HG03439 (cell line): Measurements from ENCODE around the gene MEST.
"Not testable (repeated sequence)": the region's sequence is repeated elsewhere in the genome, so short reads cannot be mapped to it uniquely, and the experiment has no call there.

Source experiments
- ATAC-seq: cut with Tn5 transposase; IDR thresholded peaks from one replicate; pipeline ENCODE4 v1.9.1; 2021; ENCODE audit warnings: mild to moderate bottlenecking, moderate library complexity; ENCODE audit not compliant: unreplicated experiment

The MEST gene, protein sequence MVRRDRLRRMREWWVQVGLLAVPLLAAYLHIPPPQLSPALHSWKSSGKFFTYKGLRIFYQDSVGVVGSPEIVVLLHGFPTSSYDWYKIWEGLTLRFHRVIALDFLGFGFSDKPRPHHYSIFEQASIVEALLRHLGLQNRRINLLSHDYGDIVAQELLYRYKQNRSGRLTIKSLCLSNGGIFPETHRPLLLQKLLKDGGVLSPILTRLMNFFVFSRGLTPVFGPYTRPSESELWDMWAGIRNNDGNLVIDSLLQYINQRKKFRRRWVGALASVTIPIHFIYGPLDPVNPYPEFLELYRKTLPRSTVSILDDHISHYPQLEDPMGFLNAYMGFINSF

DNA sequence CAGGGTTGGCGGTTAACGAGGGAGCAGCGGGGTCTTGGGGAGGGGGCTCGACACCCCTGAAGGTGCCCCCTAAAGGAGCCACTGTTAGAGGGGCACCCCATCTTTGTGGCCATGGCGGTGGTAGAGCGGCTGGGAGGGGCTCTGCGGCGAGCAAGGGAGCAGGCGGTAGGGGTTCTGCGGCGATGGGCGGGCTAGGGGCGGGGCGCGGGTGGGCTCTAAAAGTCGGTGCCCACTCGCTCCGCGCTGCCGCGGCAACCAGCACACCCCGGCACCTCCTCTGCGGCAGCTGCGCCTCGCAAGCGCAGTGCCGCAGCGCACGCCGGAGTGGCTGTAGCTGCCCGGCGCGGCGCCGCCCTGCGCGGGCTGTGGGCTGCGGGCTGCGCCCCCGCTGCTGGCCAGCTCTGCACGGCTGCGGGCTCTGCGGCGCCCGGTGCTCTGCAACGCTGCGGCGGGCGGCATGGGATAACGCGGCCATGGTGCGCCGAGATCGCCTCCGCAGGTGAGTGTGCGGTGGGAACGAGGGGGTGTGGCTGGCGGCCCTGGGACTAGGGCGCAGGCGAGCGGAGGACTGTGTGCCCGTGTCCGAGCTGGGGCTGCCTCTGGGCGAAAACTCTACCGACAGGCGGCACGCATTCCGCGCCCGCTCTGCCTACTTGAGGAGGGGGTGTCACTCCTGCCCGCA lies at the start of gene MEST:
MEST (plus strand) TSS at position 245 of the 682 bp plus-strand sequence; CDS start at position 474, 229 bp downstream.
- no peak for ATAC-seq

DNA sequence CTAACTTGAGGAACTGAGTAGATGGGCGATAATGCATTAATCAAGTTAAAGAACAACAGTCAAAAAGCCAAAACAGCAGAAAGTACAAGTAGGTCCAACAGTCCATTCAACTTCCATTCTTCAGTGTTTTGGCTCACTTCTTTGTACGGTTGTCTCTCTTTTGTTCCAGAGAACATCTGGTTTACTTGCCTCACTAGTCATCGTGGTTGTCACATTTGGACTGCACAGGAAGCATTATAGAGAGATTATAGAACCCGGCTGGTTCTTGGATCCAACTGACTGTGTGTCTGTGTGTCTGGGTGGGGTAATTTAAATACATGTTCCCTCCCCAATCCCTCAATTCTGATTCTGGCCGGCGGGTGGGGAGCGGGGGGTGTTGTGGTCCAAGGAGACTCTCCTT lies 49.3 kb upstream of the MEST start:
- no peak for ATAC-seq

DNA sequence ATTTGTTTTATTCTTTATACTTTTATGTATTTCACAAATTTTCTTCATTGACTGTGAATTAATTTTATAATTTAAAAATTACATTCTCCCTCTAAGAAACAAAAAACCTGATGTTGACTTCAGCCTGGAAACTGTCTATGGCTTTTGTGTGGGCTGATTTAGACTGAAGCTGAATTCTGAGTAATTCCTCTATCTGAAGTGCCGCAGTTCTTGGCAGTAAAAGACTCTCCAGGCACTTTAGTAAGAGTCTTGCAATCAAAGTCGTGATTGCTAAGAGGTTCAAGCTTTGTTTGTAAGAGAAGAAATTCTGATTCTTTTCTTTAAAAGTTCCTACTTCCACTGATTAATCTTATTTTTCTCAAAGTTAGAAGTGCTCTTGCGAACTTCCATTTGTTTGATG lies 47.7 kb upstream of the MEST start:
- ATAC-seq, result no peak

DNA sequence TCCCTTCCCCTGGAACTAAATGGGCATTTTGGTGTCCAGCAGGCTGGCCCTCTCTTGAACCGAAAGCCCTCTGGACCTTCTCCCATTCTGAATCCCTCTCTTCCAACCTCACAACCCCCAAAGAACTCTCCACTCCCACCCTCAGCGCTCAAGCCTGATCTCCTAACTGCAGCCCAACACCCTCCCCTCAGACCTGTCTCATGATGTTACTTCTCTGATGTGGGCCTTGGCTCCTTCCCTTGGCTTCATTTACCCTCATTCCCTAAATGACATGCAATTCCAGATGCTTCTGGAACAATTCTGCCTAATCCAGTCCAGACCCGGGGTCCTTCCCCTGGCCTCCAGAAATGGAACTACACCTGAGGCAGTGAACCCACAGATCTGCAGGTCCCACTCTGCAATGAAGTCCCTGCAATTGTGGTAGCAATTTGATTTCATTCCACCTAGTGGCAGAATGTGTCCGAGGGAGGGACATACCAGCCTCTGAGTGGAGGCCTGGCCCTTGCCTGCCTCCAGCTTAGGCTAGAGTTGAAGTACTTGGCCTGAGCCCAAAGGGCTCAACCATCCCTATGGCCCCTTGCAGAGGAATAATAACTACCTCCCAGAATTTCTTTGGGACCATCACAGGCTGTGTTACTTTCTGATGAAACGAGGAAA lies 47.0 kb upstream of the MEST start:
- no peak for ATAC-seq

DNA sequence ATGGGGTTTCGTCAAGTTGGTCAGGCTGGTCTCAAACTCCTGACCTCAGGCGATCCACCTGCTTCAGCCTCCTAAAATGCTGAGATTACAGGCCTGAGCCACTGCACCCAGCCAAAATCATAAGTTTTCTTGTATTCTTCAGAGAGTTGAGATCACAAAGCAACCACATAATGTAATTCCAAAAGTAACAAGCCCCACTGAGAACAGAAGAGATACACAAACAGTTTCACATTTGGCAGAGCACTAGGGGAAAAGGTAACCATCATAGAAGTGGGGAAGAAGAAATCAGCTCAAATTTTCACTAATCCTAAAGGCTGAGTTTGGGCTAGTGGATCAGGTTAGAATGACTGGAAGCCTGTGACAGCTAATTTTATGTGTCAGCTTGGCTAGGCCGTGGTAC lies 45.6 kb upstream of the MEST start:
- ATAC-seq, result no peak

DNA sequence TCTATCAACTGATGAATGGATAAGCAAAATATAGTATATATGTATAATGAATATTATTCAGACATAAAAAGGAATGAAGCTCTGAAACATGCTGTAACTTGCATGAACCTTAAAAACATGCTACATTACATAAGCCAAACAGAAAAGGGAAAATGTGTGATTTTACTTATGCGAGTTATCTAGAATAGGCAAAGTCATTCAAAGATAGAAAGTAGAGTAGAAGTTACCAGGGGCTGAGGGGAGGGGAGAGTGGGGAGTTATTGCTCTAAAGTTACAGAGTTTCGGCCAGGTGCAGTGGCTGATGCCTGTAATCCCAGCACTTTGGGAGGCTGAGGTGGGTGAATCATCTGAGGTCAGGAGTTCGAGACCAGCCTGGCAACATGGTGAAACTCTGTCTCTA lies 40.5 kb upstream of the MEST start:
- ATAC-seq, result not testable (repeated sequence)

DNA sequence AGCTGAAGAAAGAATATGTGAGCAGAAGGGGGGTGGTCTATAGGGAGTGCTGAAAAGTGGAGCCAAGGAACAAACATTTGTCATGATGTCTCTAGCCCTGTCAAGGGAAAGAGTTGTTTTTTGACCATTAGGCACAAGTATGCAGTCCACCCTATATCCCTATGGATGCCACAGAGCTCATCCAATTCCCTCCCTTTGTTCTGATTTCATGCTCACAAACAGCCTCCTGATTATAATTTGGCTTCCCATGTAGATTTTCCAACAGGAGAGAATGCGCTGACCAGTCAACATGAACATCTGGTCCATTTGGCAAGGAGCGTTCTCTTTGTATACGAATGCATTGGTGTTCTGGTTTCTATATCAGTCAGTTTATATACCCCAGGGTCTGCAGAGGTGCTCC lies 38.9 kb upstream of the MEST start:
- no peak for ATAC-seq

DNA sequence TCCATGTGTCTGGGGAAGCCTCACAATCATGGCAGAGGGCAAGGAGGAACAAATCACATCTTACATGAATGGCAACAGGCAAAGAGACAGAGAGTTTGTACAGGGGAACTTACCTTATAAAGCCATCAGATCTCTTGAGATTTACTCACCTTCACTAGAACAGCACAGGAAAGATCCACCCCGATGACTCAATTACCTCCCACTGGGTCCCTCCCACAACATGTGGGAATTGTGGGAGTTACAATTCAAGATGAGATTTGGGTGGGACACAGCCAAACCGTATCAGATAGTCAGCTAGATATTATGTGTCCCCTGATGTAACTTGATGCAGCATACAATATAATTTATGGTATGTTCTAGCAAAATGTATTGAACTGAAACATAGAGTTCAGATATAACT lies 36.9 kb upstream of the MEST start:
- ATAC-seq, result no peak

DNA sequence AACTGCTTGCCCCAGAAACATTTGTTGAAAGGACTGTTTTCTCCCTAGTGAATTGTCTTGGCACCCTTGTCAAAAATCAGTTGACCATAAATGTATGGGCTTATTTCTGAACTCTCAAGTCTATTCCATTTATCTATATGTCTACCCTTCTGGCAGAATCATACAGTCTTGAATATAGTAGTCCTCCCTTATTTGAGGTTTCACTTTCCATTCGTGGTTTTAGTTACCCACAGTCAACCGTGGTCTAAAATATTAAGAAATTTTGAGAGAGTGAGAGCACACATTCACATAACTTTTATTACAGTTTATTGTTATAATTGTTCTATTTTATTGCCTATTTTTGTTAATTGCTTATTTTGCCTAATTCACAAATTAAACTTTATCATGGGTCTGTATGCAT lies 33.6 kb upstream of the MEST start:
- no peak for ATAC-seq

DNA sequence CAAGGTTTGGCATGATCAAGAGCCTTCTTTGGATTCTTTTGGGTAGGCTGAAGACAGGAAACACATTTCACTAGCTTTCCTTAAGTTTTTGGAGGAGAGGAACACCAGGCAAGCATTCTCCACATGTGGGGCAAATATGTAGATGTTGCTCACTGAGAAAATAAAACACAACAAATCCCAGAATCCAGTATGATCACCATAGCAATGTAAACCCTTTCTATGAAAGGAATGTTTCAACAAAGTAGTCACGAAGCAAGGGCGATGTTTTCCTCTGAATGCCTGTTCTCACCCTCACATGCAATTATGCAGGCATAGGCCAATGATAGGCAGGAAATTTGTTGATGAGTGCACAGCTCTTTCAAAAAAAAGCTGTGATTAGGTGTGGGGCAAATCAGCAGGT lies 30.6 kb upstream of the MEST start:
- no peak for ATAC-seq

DNA sequence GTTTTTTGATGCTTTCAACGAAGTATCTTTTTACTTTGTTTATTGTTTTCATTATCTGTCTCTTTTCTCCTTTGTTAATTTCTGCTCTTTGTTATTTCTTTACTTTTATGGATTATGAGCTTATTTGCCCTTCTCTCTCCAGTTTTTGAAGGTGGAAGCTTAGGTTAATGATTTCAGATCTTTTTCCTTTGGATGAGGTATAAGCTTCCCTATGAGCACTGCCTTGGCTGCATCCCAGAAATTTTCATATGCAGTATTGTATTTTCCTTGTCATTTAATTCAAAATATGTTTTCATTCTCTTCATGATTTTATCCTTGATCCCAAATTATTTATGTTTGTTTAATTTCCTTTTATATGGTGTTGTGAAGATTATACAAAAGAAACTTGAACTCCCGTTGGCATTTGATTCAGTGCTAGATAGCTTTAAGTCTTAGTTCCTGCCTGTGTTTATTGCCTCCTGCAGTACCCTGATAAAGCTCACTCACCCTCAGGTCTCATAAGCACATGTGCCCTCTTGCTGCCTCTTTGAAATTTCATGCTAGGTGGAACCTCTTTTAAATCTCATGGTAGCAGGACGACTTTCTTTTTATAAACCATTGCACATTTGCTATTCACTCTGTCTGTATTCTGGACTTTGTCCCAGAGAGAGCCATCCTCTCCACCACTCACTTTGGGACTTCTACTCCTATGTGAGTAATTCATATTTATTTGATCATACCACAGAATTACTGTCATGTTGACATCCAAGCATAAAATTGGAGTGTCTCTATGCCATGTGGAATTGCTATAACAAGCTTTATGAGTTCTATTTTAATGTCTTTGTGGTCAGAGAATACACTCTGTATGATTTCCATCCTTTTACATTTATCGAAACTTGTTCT lies 28.1 kb upstream of the MEST start:
- no peak for ATAC-seq

DNA sequence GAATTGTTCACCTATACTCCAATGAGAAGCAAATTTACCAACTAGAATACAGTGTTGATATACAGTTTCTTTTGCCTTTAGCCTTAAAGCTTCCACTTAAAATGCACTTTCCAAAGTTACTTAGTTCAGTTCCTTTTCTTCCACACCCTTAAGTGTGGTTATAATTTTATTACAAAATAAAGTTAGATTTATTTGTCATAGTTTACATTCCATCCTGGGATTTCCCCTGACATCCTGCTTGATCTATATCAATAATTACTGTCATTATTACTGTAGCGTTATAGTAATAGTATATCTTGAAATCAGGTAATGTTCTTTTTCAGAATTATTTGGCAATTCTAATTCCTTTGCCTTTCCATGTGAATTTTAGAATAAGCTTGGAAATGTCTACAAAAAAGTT lies 23.3 kb upstream of the MEST start:
- no peak for ATAC-seq

DNA sequence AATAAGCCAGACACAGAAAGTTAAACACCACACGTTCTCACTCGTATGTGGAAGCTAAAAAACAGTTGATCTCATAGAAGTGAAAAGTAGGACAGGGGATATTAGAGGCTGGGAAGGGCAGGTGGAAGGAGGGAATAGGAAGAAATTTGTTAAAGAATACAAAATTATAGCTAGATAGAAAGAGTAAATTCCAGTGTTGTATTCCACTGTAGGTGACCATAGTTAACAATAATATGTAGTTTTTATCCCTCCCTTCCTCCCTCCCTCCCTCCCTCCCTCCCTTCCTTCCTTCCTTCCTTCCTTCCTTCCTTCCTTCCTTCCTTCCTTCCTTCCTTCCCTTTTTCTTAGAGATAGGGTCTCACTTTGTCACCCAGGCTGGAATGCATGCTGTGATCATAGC lies 19.9 kb upstream of the MEST start:
- no peak for ATAC-seq

DNA sequence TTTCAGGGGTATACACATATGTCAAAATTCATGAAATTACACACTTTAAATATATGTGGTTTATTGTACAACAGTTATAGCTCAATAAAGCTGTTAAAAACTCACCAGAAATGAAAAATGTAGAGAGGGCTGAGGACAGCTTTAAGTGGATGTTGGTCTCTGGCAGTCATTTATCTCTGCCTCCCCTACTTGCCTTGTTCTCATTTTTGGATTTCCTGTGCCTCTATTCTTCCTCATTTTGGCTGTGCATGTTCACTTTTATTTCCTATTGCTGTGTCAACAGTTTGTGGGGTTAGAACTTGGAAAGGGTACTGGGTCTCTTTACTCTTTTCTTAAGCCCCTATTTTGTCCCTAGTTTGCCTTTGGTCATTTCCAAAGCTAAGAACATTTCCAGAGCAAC lies 18.6 kb upstream of the MEST start:
- ATAC-seq, result no peak

DNA sequence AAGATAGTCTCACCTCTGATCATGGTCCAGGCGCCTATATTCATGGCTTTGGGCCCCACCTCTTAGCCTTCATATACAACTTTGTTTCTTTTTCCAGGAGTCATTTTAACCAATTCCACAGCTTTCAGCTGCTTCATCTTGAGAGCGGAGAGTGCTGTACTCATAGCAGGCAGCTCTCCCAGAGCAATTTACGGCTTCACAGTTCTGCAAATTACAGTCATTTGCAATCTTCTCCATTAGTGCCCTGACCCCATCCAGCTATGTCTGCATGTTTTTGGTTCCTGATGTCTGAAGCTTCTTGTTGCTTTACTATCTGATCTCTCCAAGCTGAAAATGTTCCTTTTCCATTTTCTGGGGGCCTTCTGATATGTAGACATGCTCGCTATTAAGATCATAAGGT lies 18.0 kb upstream of the MEST start:
- no peak for ATAC-seq

DNA sequence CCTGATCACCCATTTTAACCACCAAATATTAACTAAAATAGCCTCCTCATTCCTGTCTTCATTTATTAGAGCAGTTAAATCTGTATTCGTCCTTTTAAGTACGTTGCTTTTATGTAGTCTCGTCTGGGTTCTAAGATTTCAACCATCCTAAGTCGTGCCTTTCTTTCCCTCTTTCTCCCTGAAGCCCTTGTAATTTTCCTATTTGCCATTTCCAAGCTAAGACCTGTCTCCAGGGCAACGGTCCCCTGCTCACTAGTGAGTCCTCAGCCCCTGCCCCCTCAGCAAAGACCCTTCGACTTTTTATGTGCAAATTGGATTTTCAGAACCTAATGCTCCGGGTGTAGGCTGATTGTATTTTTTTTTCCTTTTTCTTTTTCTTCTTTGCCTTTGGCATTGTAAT lies 16.1 kb upstream of the MEST start:
- no peak for ATAC-seq

DNA sequence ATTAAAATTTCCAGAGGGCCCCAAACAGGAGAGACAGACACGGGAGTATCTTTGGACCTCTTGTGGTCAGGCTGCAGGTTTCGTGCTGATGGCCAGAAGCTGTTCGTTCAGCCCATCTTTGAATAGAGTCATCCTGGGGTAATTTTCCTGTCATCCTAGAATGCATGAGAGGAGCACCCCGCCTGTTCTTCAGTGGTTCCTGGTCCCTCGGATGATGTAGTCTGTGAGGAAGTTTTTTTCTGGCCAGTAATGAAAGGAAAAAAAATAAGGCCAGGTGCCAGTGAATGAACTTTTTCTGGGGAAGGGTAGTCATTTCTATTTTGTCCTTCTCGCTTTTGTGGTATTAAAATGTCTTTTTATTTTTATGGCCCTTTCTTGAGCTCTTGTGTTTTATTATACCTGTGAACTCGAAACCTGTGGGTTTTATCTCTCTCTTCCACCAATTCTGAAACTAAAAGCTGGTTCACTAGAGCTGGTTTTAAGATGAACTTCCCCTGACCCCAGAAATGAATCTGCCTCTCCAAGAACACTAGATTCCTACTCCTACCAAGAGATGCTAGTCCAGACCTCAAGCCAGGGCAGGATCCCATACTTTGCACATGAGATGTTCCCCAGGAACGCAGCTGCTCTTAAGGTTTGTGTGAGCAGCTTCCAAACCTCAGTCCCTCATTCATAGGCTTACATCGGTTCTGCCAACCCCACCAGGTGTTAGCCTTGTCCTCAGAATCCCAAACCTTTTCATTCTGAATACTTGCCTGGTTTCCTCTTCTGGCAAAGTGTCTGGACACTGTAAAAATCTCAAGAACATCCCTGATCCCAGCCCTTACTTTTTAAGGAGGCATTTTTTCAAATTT lies 15.4 kb upstream of the MEST start:
- peak; percentile 80 for ATAC-seq

DNA sequence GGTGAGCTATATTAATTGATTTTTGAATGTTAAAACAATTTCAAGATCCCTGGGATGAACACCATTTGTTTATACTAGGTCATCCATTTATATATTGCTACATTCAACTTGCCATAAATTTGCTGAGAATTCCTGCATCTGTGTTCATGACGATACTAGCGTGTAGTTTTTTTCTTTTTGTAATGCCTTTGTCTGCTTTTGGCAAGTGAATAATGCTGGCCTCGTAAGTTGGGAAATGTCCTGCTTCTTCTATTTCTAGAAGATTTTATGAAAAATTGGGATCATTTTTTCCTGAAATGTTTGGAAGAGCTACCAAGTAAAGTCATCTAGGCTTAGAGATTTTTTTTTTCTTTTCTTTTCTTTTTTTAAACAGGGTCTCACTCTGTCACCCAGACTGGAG lies 12.9 kb upstream of the MEST start:
- ATAC-seq, result no peak

DNA sequence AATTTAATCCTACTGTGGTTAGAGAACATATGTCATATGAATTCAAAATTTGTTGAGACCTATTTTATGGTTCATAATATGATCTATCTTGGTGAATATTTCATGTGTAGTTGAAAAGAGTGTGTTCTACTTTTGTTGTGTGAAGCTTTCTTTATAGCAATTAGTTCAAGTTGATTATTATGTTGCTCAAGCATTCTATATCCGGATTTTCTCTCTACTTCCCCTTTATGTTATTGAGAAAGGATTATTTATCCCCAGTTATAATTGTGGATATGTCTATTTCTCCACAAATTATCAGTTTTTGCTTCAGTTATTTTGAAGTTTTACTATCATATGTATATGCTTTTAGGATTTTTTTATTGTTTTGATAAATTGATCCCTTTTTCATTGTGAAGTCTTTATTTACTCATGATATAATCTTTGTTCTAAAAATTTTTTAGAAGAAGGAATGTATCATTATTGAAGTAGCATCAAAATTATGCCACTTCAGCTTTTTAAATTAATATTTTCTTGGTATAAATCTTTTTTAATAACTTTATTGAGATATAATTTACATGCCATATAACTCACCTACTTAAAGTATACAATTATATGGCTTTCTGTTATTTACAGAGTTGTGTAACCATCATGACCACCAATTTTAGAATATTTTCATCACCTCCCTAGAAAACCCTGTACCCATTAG lies 12.0 kb upstream of the MEST start:
- no peak for ATAC-seq

DNA sequence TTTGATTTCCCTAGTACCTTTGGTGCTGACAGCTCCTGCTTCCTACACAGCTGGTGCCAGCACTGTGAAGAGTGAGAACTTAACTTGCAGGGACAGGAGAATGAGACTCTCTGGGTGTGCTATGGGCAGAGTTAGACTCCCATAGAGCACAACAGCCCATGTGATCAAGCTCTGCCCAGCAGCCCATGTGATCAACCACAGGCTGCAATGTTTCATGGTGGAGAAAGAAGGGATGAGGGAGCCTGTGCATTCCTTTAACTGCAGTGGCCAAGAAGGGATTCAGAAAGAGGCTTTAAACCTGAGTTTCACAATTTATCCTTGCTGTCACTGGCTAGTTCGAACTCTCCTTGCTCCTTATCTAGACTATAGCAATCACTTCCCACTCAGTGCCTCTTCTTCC lies 10.0 kb upstream of the MEST start:
- ATAC-seq, result no peak
